Glomerular visceral epithelial cell (primary cell): Measurements from ENCODE around the gene AP5M1.
A peak's percentile ranks its signal among the peaks of the same experiment; 100 is the strongest.
"Not testable (repeated sequence)": the region's sequence is repeated elsewhere in the genome, so short reads cannot be mapped to it uniquely, and the experiment has no call there.

Source experiments
- DNase-seq: peaks from one replicate; pipeline ENCODE4 v3.0.0-alpha.2; 2016; ENCODE audit errors: extremely low spot score

The AP5M1 gene

GRCh38 chr14:57268161-57269069 is at the start of gene AP5M1, which contains the start of gene EXOC5:
Gene AP5M1 (plus strand): TSS chr14:57268971. CDS start chr14:57269315, 344 bp downstream.
Gene EXOC5 (minus strand): TSS chr14:57268905. CDS start chr14:57268648, 257 bp downstream.
- peak; percentile 94 for DNase-seq

GRCh38 chr14:57221931-57222330 is 46.8 kb upstream of the AP5M1 start:
- DNase-seq, result no peak

- no peak for DNase-seq
These were observed 41.7 kb upstream of the AP5M1 start for GRCh38 chr14:57227083-57227482.

- DNase-seq, result not testable (repeated sequence)
These were observed 40.5 kb upstream of the AP5M1 start for GRCh38 chr14:57228320-57228719.

- DNase-seq, result no peak
These were observed 36.8 kb upstream of the AP5M1 start for GRCh38 chr14:57232006-57232405.

GRCh38 chr14:57240115-57240514 is 28.7 kb upstream of the AP5M1 start:
- DNase-seq, result not testable (repeated sequence)

GRCh38 chr14:57243320-57243719 is 25.5 kb upstream of the AP5M1 start:
- DNase-seq, result no peak

- no peak for DNase-seq
These were observed 24.7 kb upstream of the AP5M1 start for GRCh38 chr14:57244106-57244505.

- no peak for DNase-seq
These were observed 22.8 kb upstream of the AP5M1 start for GRCh38 chr14:57245941-57246340.

GRCh38 chr14:57246933-57247657 is 21.7 kb upstream of the AP5M1 start:
- no peak for DNase-seq

- no peak for DNase-seq
These were observed 13.9 kb upstream of the AP5M1 start for GRCh38 chr14:57254884-57255283.

- DNase-seq, result not testable (repeated sequence)
These were observed 10.6 kb upstream of the AP5M1 start for GRCh38 chr14:57258221-57258620.

- DNase-seq, result no peak
These were observed 9.1 kb upstream of the AP5M1 start for GRCh38 chr14:57259672-57260071.

GRCh38 chr14:57261604-57262003 is 7.2 kb upstream of the AP5M1 start:
- no peak for DNase-seq

- DNase-seq, result no peak
These were observed 6.7 kb upstream of the AP5M1 start for GRCh38 chr14:57262117-57262516.

GRCh38 chr14:57266065-57266464 is 2.7 kb upstream of the AP5M1 start:
- no peak for DNase-seq

- DNase-seq, result no peak
These were observed 4.5 kb downstream of the AP5M1 start for GRCh38 chr14:57273236-57273635.

GRCh38 chr14:57274551-57274950 is 5.8 kb downstream of the AP5M1 start:
- no peak for DNase-seq

GRCh38 chr14:57275023-57275664 is 6.4 kb downstream of the AP5M1 start:
- no peak for DNase-seq

- DNase-seq, result no peak
These were observed 8.3 kb downstream of the AP5M1 start for GRCh38 chr14:57277062-57277461.

- DNase-seq, result no peak
These were observed 19.0 kb downstream of the AP5M1 start for GRCh38 chr14:57287745-57288144.

GRCh38 chr14:57290751-57291150 is 22.0 kb downstream of the AP5M1 start:
- no peak for DNase-seq
